HEK293T (cell line): ENCODE measurements around the gene ATP11A.

Experiments used
- CTCF ChIA-PET: fragments of 350-600 bp; formaldehyde crosslinking; extraction: SDS; loops from one replicate; lab custom pipeline; 2021; ENCODE audit warnings: antibody characterized with exemption, inconsistent platforms; lab: Yijun Ruan, JAX
- POLR2A ChIA-PET: fragments of 350-600 bp; formaldehyde crosslinking; extraction: SDS; loops from one replicate; lab custom pipeline; 2020; ENCODE audit warnings: antibody characterized with exemption, inconsistent platforms; lab: Yijun Ruan, JAX
- DNase-seq: peaks from one replicate; pipeline ENCODE4 v3.0.0; 2012; ENCODE audit warnings: mixed read lengths; ENCODE audit errors: extremely low spot score
- ARNT ChIP-seq: fragments of 450-650 bp; IDR thresholded peaks from 2 replicates; pipeline ENCODE4 v1.6.1; 2017; ENCODE audit warnings: mild to moderate bottlenecking
- BHLHE40 ChIP-seq: fragments of 450-650 bp; IDR thresholded peaks from 2 replicates; pipeline ENCODE4 v1.6.1; 2016; ENCODE audit warnings: mild to moderate bottlenecking, moderate library complexity, borderline replicate concordance
- CTBP1 ChIP-seq: fragments of 450-650 bp; IDR thresholded peaks from 2 replicates; pipeline ENCODE4 v1.6.1; 2016; ENCODE audit warnings: borderline replicate concordance
- ELF4 ChIP-seq: fragments of 450-650 bp; IDR thresholded peaks from 2 replicates; pipeline ENCODE4 v1.6.1; 2017; ENCODE audit warnings: antibody characterized with exemption
- FOXA1 ChIP-seq: fragments of 450-650 bp; IDR thresholded peaks from 2 replicates; pipeline ENCODE4 v1.6.1; 2016; ENCODE audit warnings: mild to moderate bottlenecking
- FOXK2 ChIP-seq: fragments of 450-650 bp; IDR thresholded peaks from 2 replicates; pipeline ENCODE4 v1.6.1; 2016; ENCODE audit warnings: mild to moderate bottlenecking
- FOXM1 ChIP-seq: fragments of 450-650 bp; IDR thresholded peaks from 2 replicates; pipeline ENCODE4 v1.6.1; 2017; ENCODE audit warnings: mild to moderate bottlenecking, borderline replicate concordance
- HDGF ChIP-seq: fragments of 450-650 bp; IDR thresholded peaks from 2 replicates; pipeline ENCODE4 v1.6.1; 2017; ENCODE audit warnings: antibody characterized with exemption, borderline replicate concordance
- L3MBTL2 ChIP-seq: fragments of 450-650 bp; conservative IDR thresholded peaks from 2 replicates; pipeline ENCODE4 v1.6.1; 2016; ENCODE audit warnings: mild to moderate bottlenecking
- LEF1 ChIP-seq: fragments of 450-650 bp; IDR thresholded peaks from 2 replicates; pipeline ENCODE4 v1.6.1; 2017; ENCODE audit warnings: mild to moderate bottlenecking, borderline replicate concordance
- NFRKB ChIP-seq: fragments of 450-650 bp; IDR thresholded peaks from 2 replicates; pipeline ENCODE4 v1.6.1; 2016; ENCODE audit warnings: mild to moderate bottlenecking, moderate library complexity
- SP1 ChIP-seq: fragments of 450-650 bp; IDR thresholded peaks from 2 replicates; pipeline ENCODE4 v1.6.1; 2017
- SUZ12 ChIP-seq: fragments of 450-650 bp; IDR thresholded peaks from 2 replicates; pipeline ENCODE4 v1.6.1; 2016; ENCODE audit warnings: mild to moderate bottlenecking
- TARDBP ChIP-seq: fragments of 450-650 bp; IDR thresholded peaks from 2 replicates; pipeline ENCODE4 v1.6.1; 2016
- ZNF384 ChIP-seq: fragments of 450-650 bp; IDR thresholded peaks from 2 replicates; pipeline ENCODE4 v1.6.1; 2016
- TF ChIP-seq, protein P1 (sequence below): fragments of 450-650 bp; IDR thresholded peaks from 2 replicates; pipeline ENCODE4 v1.6.1; 2016

The ATP11A gene

DNA sequence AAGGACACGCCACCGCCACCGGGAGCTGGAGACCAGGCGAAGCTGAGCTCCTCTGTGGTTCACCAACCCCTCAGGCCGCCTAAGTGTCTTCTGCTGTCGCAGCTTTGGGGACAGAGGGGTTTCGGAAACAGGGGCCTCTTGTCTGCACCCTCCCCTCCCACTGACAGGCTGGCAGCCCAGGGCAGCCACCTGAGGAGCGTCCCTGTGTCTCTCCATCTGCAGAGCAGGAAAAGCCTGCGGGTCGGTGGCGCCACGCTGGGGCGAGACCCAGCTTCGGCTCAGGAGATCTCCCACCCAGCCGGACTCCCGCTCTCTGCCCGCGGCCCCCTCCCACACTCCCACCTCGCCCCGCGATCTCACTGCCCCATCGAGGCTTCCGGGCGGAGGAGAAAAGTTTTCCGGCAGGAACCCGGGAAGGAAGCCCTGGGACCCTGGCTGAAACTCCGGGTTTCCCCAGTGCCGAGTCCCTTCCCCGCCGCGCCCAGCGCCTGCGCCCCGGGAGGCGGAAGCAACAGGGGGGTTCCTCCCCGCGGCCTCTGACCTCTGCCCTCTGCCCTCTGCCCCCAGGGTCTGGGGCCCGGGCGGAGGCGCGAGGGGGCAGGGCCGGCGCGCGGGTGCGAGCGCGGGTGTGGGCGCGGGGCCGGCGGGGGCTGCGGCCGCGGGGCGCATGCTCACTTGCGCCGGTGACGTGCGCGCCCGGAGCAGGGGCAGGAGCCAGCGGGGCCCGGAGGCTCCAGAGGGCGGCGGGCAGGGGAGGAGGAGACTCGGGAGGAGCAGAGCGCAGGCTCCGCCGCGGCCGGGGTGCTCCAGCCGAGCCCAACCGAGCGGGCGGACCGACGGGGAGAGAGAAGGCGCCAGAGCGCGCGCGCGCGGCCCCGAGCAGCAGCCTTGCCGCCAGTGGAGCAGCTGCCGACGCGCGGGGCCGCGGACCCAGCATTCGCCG is at the start of gene ATP11A:
ATP11A (plus strand) TSS at position 736 of the 943 bp plus-strand sequence. CDS start 379 bp downstream, outside the sequence.
- peak; percentile 79 for DNase-seq
- TF ChIP-seq SUZ12 (no peak), ZNF384 (no peak), FOXM1 (no peak)
- ChIA-PET POLR2A (interaction anchor here (1.2 kb wide), 1 partner anchor 15 kb away, joined by 3 read pairs; no protein-coding TSS in a partner anchor), CTCF (no interaction called here)

DNA sequence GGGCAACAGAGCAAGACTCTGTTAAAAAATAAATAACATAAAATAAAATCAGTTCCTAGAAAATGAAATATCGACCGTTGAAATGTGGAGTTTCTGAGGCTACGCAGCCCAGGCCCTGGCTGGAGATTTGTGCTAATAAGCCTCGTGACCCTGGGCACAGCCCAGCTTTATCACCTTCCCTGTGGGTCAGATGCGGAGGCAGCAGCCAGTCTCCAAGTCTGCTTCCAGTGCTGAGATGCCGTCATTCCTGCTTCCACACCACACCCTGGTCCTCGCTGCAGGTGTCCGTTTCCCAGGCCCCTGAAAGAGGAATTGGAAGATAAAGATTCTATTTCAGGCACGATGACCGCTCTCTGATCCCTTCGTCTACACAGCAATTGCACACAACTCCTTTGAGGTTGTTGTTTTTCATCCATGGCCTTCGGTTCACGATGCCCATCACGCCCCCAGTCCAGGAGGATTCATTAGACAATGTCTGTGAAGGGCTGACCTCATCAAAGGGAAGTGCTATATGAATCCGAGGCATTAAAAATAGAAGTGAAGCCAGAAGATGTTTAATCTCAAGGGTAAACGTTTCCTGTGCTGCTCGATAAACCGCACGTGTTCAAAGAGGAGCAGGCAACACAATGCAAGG is 48.3 kb upstream of the ATP11A start:
- ChIA-PET CTCF (interaction anchor here (0.6 kb wide), 1 partner anchor 11 kb away, joined by 3 read pairs; no protein-coding TSS in a partner anchor), POLR2A (no interaction called here)
- TF ChIP-seq LEF1, result no peak
- TF ChIP-seq ZNF384, result no peak
- TF ChIP-seq SP1, result no peak
- no peak for TF ChIP-seq BHLHE40
- no peak for TF ChIP-seq FOXK2
- no peak for TF ChIP-seq FOXA1
- TF ChIP-seq FOXM1, result no peak
- TF ChIP-seq TARDBP, result no peak
- no peak for TF ChIP-seq NFRKB
- TF ChIP-seq CTBP1, result no peak
- TF ChIP-seq HDGF, result no peak
- TF ChIP-seq SUZ12, result no peak
- no peak for TF ChIP-seq L3MBTL2
- no peak for DNase-seq

DNA sequence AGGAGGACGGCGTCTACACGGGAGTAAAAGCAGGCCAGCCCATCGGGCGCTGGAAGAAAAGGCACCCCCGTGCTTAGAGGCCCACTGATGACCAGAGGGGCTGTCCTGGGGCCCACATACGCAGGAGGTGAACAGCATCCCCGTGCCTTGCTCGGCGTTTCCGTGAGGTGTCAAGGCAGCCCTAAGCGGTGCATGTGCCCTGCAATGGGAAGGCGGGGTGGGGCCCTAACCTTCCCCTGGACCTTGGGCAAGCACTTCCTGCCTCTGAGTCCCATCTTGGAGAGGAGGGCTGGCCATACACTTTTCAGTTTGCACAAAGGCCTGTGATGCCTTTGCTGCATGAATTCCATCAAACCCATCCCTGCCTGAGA is 47.8 kb upstream of the ATP11A start:
- ChIA-PET POLR2A (no interaction called here), CTCF (no interaction called here)
- TF ChIP-seq SP1 (no peak), BHLHE40 (no peak), FOXK2 (no peak), CTBP1 (no peak), SUZ12 (no peak), HDGF (no peak), FOXM1 (no peak), ARNT (no peak), ELF4 (no peak), L3MBTL2 (no peak), FOXA1 (no peak), LEF1 (no peak), ZNF384 (no peak), NFRKB (no peak), TARDBP (no peak)
- TF ChIP-seq, protein P1, sequence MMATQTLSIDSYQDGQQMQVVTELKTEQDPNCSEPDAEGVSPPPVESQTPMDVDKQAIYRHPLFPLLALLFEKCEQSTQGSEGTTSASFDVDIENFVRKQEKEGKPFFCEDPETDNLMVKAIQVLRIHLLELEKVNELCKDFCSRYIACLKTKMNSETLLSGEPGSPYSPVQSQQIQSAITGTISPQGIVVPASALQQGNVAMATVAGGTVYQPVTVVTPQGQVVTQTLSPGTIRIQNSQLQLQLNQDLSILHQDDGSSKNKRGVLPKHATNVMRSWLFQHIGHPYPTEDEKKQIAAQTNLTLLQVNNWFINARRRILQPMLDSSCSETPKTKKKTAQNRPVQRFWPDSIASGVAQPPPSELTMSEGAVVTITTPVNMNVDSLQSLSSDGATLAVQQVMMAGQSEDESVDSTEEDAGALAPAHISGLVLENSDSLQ, result no peak
- no peak for DNase-seq

DNA sequence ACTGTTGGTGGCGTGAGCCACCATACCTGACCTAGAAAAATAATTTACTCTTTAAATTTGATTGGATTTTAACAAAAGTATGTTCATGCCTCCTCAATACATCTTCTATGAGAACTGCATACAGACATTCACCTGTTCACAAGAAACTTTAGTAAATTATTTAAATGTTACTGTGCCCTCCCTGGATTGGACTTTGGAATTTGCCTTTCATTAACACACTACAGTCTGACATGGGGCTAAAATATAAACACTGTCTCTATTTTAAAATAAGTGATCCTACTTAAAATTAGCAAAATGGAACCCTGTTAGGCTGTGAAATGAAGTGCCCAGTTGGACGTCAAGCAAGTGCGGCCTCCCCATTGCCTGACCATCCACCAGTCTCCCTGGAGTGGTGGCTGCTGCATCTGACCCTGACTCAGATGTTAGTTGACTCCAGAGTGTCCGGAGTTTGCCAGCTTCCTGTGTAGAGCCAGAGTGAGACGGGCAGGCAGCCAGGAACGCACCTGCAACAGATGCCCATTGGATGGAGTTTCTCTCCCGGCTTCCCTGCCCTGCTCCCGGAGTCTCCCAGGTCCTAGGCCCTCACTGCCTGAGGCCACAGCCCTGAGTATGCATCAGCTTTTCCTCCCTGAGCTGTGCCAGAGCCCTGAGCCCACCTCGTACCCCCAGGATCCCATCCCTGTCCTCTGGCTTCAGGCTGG is 45.9 kb upstream of the ATP11A start:
- TF ChIP-seq FOXK2, result no peak
- TF ChIP-seq, protein P1, result no peak
- TF ChIP-seq BHLHE40, result no peak
- no peak for TF ChIP-seq SP1
- no peak for DNase-seq
- POLR2A ChIA-PET, result no interaction called here
- CTCF ChIA-PET, result no interaction called here

DNA sequence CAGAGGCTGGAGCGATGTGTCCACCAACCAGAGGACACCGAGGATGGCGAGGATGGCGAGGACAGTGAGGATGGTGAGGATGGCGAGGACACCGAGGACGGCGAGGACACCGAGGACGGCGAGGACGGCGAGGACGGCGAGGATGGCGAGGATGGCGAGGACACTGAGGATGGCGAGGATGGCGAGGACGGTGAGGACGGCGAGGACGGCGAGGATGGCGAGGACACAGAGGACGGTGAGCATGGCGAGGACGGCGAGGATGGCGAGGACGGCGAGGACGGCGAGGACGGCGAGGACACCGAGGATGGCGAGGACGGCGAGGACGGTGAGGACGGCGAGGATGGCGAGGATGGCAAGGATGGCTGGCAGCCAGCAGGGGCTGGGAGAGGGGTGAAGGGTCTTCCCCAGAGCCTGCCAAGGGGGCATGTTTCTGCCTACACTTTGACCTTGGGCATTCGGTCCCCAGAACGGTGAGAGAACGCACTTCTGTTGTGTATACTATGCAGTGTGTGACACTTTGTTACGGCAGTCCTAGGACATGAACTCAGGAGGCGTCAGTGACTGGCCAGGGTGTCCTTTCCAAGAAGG is 44.4 kb upstream of the ATP11A start:
- DNase-seq, result no peak
- POLR2A ChIA-PET, result no interaction called here
- CTCF ChIA-PET, result no interaction called here
- TF ChIP-seq L3MBTL2 (no peak), LEF1 (no peak), FOXA1 (no peak), BHLHE40 (no peak), TARDBP (no peak), NFRKB (no peak), SP1 (no peak), ELF4 (no peak), ZNF384 (no peak), FOXM1 (no peak), ARNT (no peak), FOXK2 (no peak), SUZ12 (no peak)

DNA sequence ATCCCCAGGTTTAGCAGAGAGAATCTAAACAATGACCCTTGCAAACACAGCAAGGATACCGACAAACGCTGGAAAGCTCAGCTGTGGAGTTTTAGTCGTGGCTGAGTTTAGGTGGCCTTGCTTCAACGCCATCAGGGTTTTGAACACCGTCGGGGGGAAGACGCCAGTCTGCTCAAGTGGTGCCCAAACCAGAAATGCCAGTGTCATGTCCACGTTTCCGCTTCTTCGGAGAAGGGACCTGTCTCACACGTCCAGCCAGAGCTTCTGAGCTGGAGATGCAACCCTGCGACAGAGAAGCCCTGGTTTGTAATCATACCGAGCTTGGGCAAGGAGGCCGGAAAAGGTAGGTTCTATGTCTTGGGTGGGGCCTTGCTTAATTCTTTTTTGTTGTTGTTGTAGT is 42.6 kb upstream of the ATP11A start:
- ChIA-PET CTCF (interaction anchor here (0.7 kb wide), 1 partner anchor 84 kb away, joined by 3 read pairs; no protein-coding TSS in a partner anchor), POLR2A (no interaction called here)
- DNase-seq, result no peak
- TF ChIP-seq TARDBP, result no peak
- no peak for TF ChIP-seq CTBP1
- no peak for TF ChIP-seq NFRKB
- TF ChIP-seq, protein P1, result no peak
- TF ChIP-seq LEF1, result no peak
- TF ChIP-seq FOXM1, result no peak
- TF ChIP-seq ELF4, result no peak
- no peak for TF ChIP-seq FOXK2
- no peak for TF ChIP-seq ARNT
- no peak for TF ChIP-seq HDGF
- no peak for TF ChIP-seq BHLHE40
- no peak for TF ChIP-seq L3MBTL2
- no peak for TF ChIP-seq ZNF384
- TF ChIP-seq SP1, result no peak
- TF ChIP-seq FOXA1, result no peak
- TF ChIP-seq SUZ12, result no peak
